Measurements from ENCODE around the gene EVX1. TPM values are rescaled to one million over a fixed set of nuclear protein-coding genes. Genes with fewer than 3 reads are reported as not detected.

Gene EVX1
- total RNA-seq, 4 donors from 2014 or later: not detected

DNA sequence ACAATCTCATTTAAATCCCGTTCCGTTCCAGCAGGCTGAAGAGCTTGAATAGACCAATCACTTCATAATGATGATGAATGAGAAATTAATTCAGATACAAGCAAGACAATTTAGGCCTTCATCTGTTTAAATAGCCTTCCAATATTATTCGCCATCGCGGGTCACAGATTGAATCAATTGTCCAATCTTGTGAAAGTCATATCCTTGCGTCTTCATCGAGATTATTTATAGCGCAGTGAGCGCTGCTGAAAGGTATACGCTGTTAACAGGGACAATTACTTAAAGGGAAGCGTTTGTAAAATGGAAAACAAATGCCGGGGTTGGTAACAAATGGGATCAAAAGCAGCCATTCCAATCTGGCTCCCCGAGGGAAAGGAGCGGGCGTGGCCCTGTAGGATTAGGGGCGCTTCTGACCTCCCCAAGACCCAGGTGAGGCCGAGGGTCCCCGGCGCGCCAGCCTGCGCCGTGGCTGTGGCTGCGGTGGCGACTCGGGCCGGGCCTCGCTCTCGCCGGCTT is 8.6 kb downstream of the EVX1 start:
- Histone ChIP-seq H3K4me1 (peaks cover 11 to 39% (median 22%) of the 10 kb centered on the region in 4 donors), H3K36me3 (no peaks in the 10 kb centered on the region), H3K27me3 (peaks cover 14 to 92% (median 67%) of the 10 kb centered on the region in 4 donors), H3K4me3 (peak overlapping the region; percentile 12 to 43 (median 26)), H3K27ac (replicated peaks in 1 of 4) (no peak overlapping the region), H3K9me3 (no peaks in the 10 kb centered on the region)
- DNase-seq (ENCODE audit: extremely low spot score): no peak
- intact Hi-C loops (cut with DNase I): no loop called here
- TF ChIP-seq EP300 (IDR thresholded peaks at IDR 0.05): no peak
- no peak for TF ChIP-seq CTCF (IDR thresholded peaks at IDR 0.05)
- WGBS: 14% methylated on average over 21 of the region's 29 CpGs

- TF ChIP-seq POLR2AphosphoS5 (IDR thresholded peaks at IDR 0.05): no peak
- TF ChIP-seq POLR2A (IDR thresholded peaks at IDR 0.05; ENCODE audit: low read depth): no peak
- WGBS: 16% methylated on average over 39 of the region's 72 CpGs
- H3K27me3 ChIP-seq: peaks cover 14 to 85% (median 59%) of the 10 kb centered on the region in 4 donors
- no peak overlapping the region for H3K27ac ChIP-seq (replicated peaks in 1 of 4)
- no peaks in the 10 kb centered on the region for H3K36me3 ChIP-seq
- H3K4me3 ChIP-seq: peak overlapping the region; percentile 12 to 43 (median 26)
- no peak for DNase-seq (ENCODE audit: extremely low spot score)
- H3K4me1 ChIP-seq: peaks cover 10 to 34% (median 18%) of the 10 kb centered on the region in 4 donors
- no peaks in the 10 kb centered on the region for H3K9me3 ChIP-seq
- intact Hi-C loops (cut with DNase I): no loop called here
Measured at GRCh38 chr7:27251652-27252590, 9.3 kb downstream of the EVX1 start.

DNA sequence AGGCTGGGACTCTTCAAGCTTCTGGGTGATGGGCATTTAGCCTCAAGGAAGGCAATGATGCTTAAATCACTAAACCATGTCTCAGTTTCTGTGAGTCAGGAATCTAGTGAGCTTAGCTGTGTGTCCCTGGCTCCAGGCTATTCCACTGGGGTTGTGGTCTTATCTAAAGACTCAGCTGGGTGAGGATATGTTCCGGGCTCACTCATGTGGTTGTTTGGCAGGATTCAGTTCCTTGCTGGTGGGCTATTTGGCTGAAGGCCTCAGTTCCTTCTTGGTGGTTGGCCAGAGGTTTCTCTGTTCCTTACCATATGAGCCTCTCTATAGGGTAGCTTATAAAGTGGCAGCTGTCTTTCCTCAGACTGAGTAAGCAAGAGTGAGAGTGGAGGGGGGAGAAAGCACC is 12.0 kb downstream of the EVX1 start:
- 60% methylated on average over 1 of the region's 1 CpG for WGBS
- Histone ChIP-seq H3K27me3 (peaks cover 14 to 58% (median 37%) of the 10 kb centered on the region in 4 donors), H3K4me1 (peaks cover 10 to 22% (median 18%) of the 10 kb centered on the region in 4 donors), H3K36me3 (no peaks in the 10 kb centered on the region), H3K9me3 (no peaks in the 10 kb centered on the region), H3K4me3 (no peak overlapping the region), H3K27ac (replicated peaks in 1 of 4) (no peak overlapping the region)
- intact Hi-C loops (cut with DNase I): no loop called here
- no peak for TF ChIP-seq POLR2AphosphoS5 (IDR thresholded peaks at IDR 0.05)
- no peak for TF ChIP-seq CTCF (IDR thresholded peaks at IDR 0.05)
- no peak for TF ChIP-seq POLR2A (IDR thresholded peaks at IDR 0.05; ENCODE audit: low read depth)
- TF ChIP-seq EP300 (IDR thresholded peaks at IDR 0.05): no peak
- DNase-seq (ENCODE audit: extremely low spot score): no peak

DNA sequence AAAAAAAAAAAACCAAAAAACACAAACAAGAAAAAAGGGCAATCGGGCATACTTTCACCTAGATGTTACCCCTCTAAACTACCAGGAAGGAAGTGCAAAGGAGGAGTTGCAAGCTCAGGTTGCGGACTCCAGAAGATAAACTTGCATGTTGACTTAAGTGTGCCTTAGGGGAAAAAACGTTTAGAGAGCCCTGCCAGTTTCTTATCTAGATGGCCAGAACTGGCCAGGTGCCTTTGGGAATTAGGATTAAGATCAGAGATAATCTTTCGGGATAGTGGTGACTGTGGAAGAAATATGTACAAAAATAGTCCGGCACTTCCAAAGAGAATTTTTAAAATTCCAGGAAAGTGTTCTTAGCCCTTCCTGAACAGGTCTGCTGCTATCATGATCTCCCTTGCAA is 17.6 kb downstream of the EVX1 start:
- WGBS: 57% methylated on average over 5 of the region's 5 CpGs
- Histone ChIP-seq H3K27ac (replicated peaks in 1 of 4) (no peak overlapping the region), H3K4me1 (no peaks in the 10 kb centered on the region), H3K4me3 (no peak overlapping the region), H3K36me3 (no peaks in the 10 kb centered on the region), H3K9me3 (no peaks in the 10 kb centered on the region), H3K27me3 (peaks cover 0 to 29% (median 0%) of the 10 kb centered on the region in 4 donors)
- TF ChIP-seq EP300 (IDR thresholded peaks at IDR 0.05): no peak
- TF ChIP-seq POLR2AphosphoS5 (IDR thresholded peaks at IDR 0.05): no peak
- TF ChIP-seq POLR2A (IDR thresholded peaks at IDR 0.05; ENCODE audit: low read depth): no peak
- no peak for TF ChIP-seq CTCF (IDR thresholded peaks at IDR 0.05)
- intact Hi-C loops (cut with DNase I): no loop called here
- DNase-seq (ENCODE audit: extremely low spot score): no peak

GRCh38 chr7:27262121-27262520 is 19.5 kb downstream of the EVX1 start:
- H3K4me1 ChIP-seq: no peaks in the 10 kb centered on the region
- TF ChIP-seq EP300 (IDR thresholded peaks at IDR 0.05) (no peak), CTCF (IDR thresholded peaks at IDR 0.05) (no peak), POLR2A (IDR thresholded peaks at IDR 0.05; ENCODE audit: low read depth) (no peak), POLR2AphosphoS5 (IDR thresholded peaks at IDR 0.05) (no peak)
- H3K36me3 ChIP-seq: no peaks in the 10 kb centered on the region
- peaks cover 0 to 26% (median 0%) of the 10 kb centered on the region in 4 donors for H3K27me3 ChIP-seq
- H3K4me3 ChIP-seq: no peak overlapping the region
- H3K9me3 ChIP-seq: no peaks in the 10 kb centered on the region
- intact Hi-C loops (cut with DNase I): no loop called here
- WGBS: 91% methylated on average over 4 of the region's 4 CpGs
- DNase-seq (ENCODE audit: extremely low spot score): no peak
- no peak overlapping the region for H3K27ac ChIP-seq (replicated peaks in 1 of 4)

Measured in esophagus muscularis mucosa (tissue), 4 donors.